Loucy (cell line): ENCODE measurements around the gene AAGAB.

ENCODE experiments used
- H2AFZ ChIP-seq: fragments of 200-600 bp; sonication (generic); 2 replicates; pipeline ENCODE4 v1.6.0; 2016; ENCODE audit warnings: antibody characterized with exemption, mild to moderate bottlenecking, low read length, moderate library complexity
- H3F3A ChIP-seq: fragments of 200-600 bp; 2 replicates; pipeline ENCODE4 v1.6.0; 2016; ENCODE audit warnings: antibody characterized with exemption, low read depth, mild to moderate bottlenecking
- H3K27me3 ChIP-seq: fragments of 200-600 bp; sonication (generic); 2 replicates; pipeline ENCODE4 v1.6.1; 2014; ENCODE audit warnings: low read length, mild to moderate bottlenecking; ENCODE audit not compliant: insufficient read depth, poor library complexity, severe bottlenecking
- H3K36me3 ChIP-seq: fragments of 200-600 bp; sonication (generic); 2 replicates; pipeline ENCODE4 v1.6.1; 2016; ENCODE audit warnings: low read length; ENCODE audit not compliant: insufficient read depth
- H3K4me1 ChIP-seq: fragments of 200-600 bp; sonication (generic); 2 replicates; pipeline ENCODE4 v1.5.1; 2014; ENCODE audit warnings: low read length, mild to moderate bottlenecking; ENCODE audit not compliant: insufficient read depth, poor library complexity, severe bottlenecking
- H3K4me2 ChIP-seq: fragments of 200-600 bp; sonication (generic); 2 replicates; pipeline ENCODE4 v1.6.0; 2014; ENCODE audit warnings: antibody characterized with exemption, low read length, low read depth, mild to moderate bottlenecking; ENCODE audit not compliant: poor library complexity, severe bottlenecking
- H3K4me3 ChIP-seq: fragments of 200-600 bp; sonication (generic); 2 replicates; pipeline ENCODE4 v1.5.1; 2014; ENCODE audit warnings: low read length, mild to moderate bottlenecking, mixed read lengths; ENCODE audit not compliant: poor library complexity, severe bottlenecking
- H3K79me2 ChIP-seq: fragments of 200-600 bp; sonication (generic); 2 replicates; pipeline ENCODE4 v1.6.1; 2014; ENCODE audit warnings: low read length; ENCODE audit not compliant: insufficient read depth
- H3K9ac ChIP-seq: fragments of 200-600 bp; sonication (generic); 2 replicates; pipeline ENCODE4 v1.6.0; 2014; ENCODE audit warnings: mild to moderate bottlenecking, low read depth, low read length, moderate library complexity; ENCODE audit not compliant: poor library complexity, severe bottlenecking
- H3K9me2 ChIP-seq: fragments of 200-600 bp; sonication (generic); replicated peaks from 2 replicates; pipeline ENCODE4 v1.6.1; 2016; ENCODE audit warnings: low read depth, low read length, mixed read lengths
- H3K9me3 ChIP-seq: fragments of 200-600 bp; sonication (generic); 2 replicates; pipeline ENCODE4 v1.6.1; 2014; ENCODE audit warnings: mild to moderate bottlenecking, antibody characterized with exemption, low read length, low read depth; ENCODE audit not compliant: insufficient read depth
- H4K20me1 ChIP-seq: fragments of 200-600 bp; sonication (generic); 2 replicates; pipeline ENCODE4 v1.6.0; 2014; ENCODE audit warnings: antibody characterized with exemption, low read length, mild to moderate bottlenecking; ENCODE audit not compliant: insufficient read depth, poor library complexity, severe bottlenecking
- CTCF ChIP-seq: fragments of 200-600 bp; sonication (generic); conservative IDR thresholded peaks from 2 replicates; pipeline ENCODE4 v1.5.1; 2014; ENCODE audit warnings: mild to moderate bottlenecking, antibody characterized with exemption, low read length
- EZH2phosphoT487 ChIP-seq: fragments of 200-600 bp; IDR thresholded peaks from 2 replicates; pipeline ENCODE4 v1.6.1; 2018; ENCODE audit warnings: antibody characterized with exemption, mild to moderate bottlenecking, moderate library complexity, borderline replicate concordance

AAGAB gene

DNA sequence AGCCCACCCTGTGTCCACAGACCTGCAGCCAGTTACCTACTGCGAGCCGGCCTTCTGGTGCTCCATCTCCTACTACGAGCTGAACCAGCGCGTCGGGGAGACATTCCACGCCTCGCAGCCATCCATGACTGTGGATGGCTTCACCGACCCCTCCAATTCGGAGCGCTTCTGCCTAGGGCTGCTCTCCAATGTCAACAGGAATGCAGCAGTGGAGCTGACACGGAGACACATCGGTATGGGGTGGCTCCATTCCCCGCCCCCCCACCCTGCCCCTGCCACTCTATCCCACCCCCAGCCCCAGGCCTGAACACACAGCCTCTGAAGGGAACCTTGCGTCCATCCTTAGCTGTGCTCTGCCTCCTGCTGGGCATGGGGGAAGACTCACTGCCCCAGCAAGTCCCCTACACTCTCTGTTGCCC, 73.2 kb downstream of the AAGAB start:
- Histone ChIP-seq H2AFZ (no peak overlapping the region), H3K27me3 (no peaks in the 10 kb centered on the region), H3K4me2 (no peak overlapping the region), H3F3A (no peaks in the 10 kb centered on the region), H3K4me3 (no peak overlapping the region), H3K9me3 (no peaks in the 10 kb centered on the region), H3K9ac (no peak overlapping the region), H3K79me2 (no peaks in the 10 kb centered on the region), H4K20me1 (no peaks in the 10 kb centered on the region), H3K9me2 (no peaks in the 10 kb centered on the region), H3K4me1 (peaks cover 22% of the 10 kb centered on the region), H3K36me3 (peaks cover 49% of the 10 kb centered on the region; the same call in 1 of the 2 replicates)
- TF ChIP-seq CTCF = peak; percentile 27; the same call in 1 of the 2 replicates
- TF ChIP-seq EZH2phosphoT487 = no peak

DNA sequence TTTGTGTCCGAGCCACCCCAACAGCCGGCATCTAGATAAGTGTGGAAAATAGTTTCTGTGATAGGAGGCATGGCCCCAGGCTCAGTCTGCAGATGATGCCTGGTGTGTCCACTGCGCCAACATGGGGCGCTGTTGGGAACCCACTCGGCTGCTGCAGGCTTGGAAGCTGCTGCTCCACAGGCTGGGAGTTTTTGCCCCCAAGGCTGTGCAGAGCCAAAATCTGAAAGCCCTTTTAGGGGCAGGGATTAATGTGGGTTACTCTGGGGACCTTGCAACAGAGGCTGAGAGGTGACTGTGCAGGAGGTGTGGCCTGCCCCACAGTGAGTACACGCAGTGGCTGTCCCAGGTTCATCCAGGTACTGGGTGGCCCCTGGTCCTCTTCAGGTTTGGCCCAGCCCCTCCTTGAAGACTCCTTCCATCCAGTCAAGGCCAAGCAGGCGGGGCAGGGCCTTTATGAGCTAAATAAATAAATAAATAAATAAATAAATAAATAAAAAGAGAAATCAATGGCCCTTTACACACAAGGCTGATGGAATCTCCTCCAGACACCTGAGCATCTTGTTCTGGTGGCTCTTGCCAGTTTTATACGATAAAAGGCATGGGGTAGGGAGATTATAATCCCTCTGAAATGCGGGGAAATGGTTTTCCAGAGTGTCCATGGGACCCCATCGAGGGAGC, 73.8 kb downstream of the AAGAB start:
- Histone ChIP-seq H3K9ac (no peak overlapping the region), H3K9me2 (no peaks in the 10 kb centered on the region), H3K79me2 (no peaks in the 10 kb centered on the region), H4K20me1 (no peaks in the 10 kb centered on the region), H3K9me3 (no peaks in the 10 kb centered on the region), H3K4me2 (no peak overlapping the region), H3K4me1 (peaks cover 19% of the 10 kb centered on the region), H3K4me3 (no peak overlapping the region), H3F3A (no peaks in the 10 kb centered on the region), H3K27me3 (no peaks in the 10 kb centered on the region), H2AFZ (no peak overlapping the region), H3K36me3 (peaks cover 55% of the 10 kb centered on the region; the same call in 1 of the 2 replicates)
- TF ChIP-seq CTCF (peak; percentile 39), EZH2phosphoT487 (no peak)

DNA sequence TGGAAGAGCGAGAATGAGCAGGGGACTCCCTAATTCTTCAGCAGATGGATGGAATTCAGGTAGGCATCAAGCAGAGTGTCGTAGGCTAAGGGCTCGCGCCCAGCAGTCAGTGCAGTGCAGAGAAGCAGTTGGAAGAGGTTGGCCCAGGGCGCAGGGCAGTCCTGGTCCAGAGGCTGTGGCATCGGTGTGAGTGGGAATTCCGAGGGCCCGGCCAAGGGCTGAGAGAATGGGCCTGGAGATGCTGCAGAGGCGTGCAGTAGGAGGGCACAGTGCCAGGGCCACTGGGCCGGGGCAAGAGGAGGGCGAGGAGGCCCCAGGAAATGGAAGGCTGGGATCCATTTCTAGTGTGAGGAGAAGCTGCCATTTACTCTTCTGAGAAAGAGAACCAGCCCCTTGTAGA, 74.4 kb downstream of the AAGAB start:
- Histone ChIP-seq H3K9ac (no peak overlapping the region), H3K4me2 (no peak overlapping the region), H3K79me2 (no peaks in the 10 kb centered on the region), H3F3A (no peaks in the 10 kb centered on the region), H4K20me1 (no peaks in the 10 kb centered on the region), H3K27me3 (no peaks in the 10 kb centered on the region), H3K9me3 (no peaks in the 10 kb centered on the region), H2AFZ (no peak overlapping the region), H3K4me3 (no peak overlapping the region), H3K4me1 (peaks cover 12% of the 10 kb centered on the region), H3K36me3 (peaks cover 58% of the 10 kb centered on the region; the same call in 1 of the 2 replicates), H3K9me2 (no peaks in the 10 kb centered on the region)
- TF ChIP-seq EZH2phosphoT487 (no peak), CTCF (no peak)
